ENCODE results near the gene RB1. TPM values are rescaled to one million over a fixed set of nuclear protein-coding genes. Genes with fewer than 3 reads are reported as not detected.
A peak's percentile ranks its signal among the peaks of the same experiment; 100 is the strongest.

RB1 gene
- total and polyA plus RNA-seq, 9 of the 15 experiments (the other 6 are each of a cell fraction or from before 2014, with no cell fraction given), result 5.0 to 23.8 (median 17.9) TPM

- TF ChIP-seq E2F6 (IDR thresholded peaks at IDR 0.05; ENCODE audit: borderline replicate concordance in 1 of 2, extremely low read depth in 1 of 2, insufficient read depth in 1 of 2, insufficient read length in 1 of 2, low read depth in 1 of 2, low read length in 1 of 2, poor library complexity in 1 of 2, severe bottlenecking in 1 of 2), result peak; percentile 51 to 78
- no peak for TF ChIP-seq KHSRP (IDR thresholded peaks at IDR 0.05)
- no peak for TF ChIP-seq RBM15 (IDR thresholded peaks at IDR 0.05; ENCODE audit: insufficient read depth, low read length)
- peak in 1 of 2 experiments; percentile 16; a peak in 1 of 4 replicates for TF ChIP-seq HDAC1 (IDR thresholded peaks at IDR 0.05)
- TF ChIP-seq CREM (IDR thresholded peaks at IDR 0.05; ENCODE audit: low read depth), result 0 out of 2 replicates have a peak, but pooled peaks have one; percentile 25
Measured at GRCh38 chr13:48492470-48493065, 189.0 kb downstream of the RB1 start (continued).

- in situ Hi-C loops (cut with MboI), result no loop called here
- peaks cover 0 to 6% of the 10 kb centered on the region in 2 experiments; a peak in 2 of 5 replicates for H3K4me1 ChIP-seq (replicated peaks in 1 of 2; ENCODE audit: control insufficient read depth in 2 of 2, insufficient read depth in 2 of 2, low read length in 2 of 2)
- ChIA-PET CTCF (ENCODE audit: low intra/inter-chr PET ratio) (no interaction called here), POLR2A (interaction anchor here (0.7 kb wide), 1 partner anchor 38 kb away, joined by 3 read pairs; no protein-coding TSS in a partner anchor)
- no peak overlapping the region for H3K27ac ChIP-seq (ENCODE audit: extremely low read depth, low read depth, low read length)
- FAIRE-seq, result peak; percentile 44
- H4K20me1 ChIP-seq (replicated peaks; ENCODE audit: control insufficient read depth, insufficient read depth, low read length), result no peaks in the 10 kb centered on the region
- H3K4me3 ChIP-seq, result no peak overlapping the region
- H3K79me2 ChIP-seq (ENCODE audit: control insufficient read depth, insufficient read depth, low read length), result no peaks in the 10 kb centered on the region
- H3K27me3 ChIP-seq (ENCODE audit: control insufficient read depth in 2 of 2, insufficient read depth in 2 of 2, low read length in 2 of 2), result no peaks in the 10 kb centered on the region
- intact Hi-C loops (cut with micrococcal nuclease), result no loop called here
- no peak overlapping the region for H3K9ac ChIP-seq (ENCODE audit: insufficient read depth in 1 of 2, low read depth in 2 of 2, low read length in 2 of 2)
- ATAC-seq, result peak; percentile 62
- H3K36me3 ChIP-seq (ENCODE audit: control insufficient read depth, insufficient read depth, low read length), result no peaks in the 10 kb centered on the region
- BruUV-seq (replicated peaks), result no TSS peak
- WGBS (ENCODE audit: insufficient coverage, low coverage, missing lambda C conversion rate), result 16% methylated on average over 4 of the region's 4 CpGs
- no peak overlapping the region for H2AFZ ChIP-seq (ENCODE audit: low read depth, low read length)
- no peaks in the 10 kb centered on the region for H3K9me1 ChIP-seq (ENCODE audit: control insufficient read depth, insufficient read depth, low read length)
- peak overlapping the region; percentile 73; the same call in 1 of the 2 replicates for H3K4me2 ChIP-seq (ENCODE audit: insufficient read depth, low read length)
- peak in 1 of 4 experiments; percentile 15 for DNase-seq (ENCODE audit: extremely low read depth in 1 of 4, low spot score in 3 of 4)
- H3K9me3 ChIP-seq (replicated peaks; ENCODE audit: control insufficient read depth, insufficient read depth, low read depth, low read length), result no peaks in the 10 kb centered on the region
- TF ChIP-seq MAX (CRISPR knock-in tag; IDR thresholded peaks at IDR 0.05), result no peak
- TF ChIP-seq NCOA1 (IDR thresholded peaks at IDR 0.05; ENCODE audit: low read depth), result no peak
- TF ChIP-seq RNF219 (CRISPR knock-in tag; IDR thresholded peaks at IDR 0.05), result no peak
- TF ChIP-seq RERE (CRISPR knock-in tag; IDR thresholded peaks at IDR 0.05; ENCODE audit: borderline replicate concordance), result no peak
Measured at GRCh38 chr13:48493066-48493765, 189.7 kb downstream of the RB1 start.

Measured in K562 (cell line).